ENCODE data around the gene ZNF579.

- TF ChIP-seq, protein P1, sequence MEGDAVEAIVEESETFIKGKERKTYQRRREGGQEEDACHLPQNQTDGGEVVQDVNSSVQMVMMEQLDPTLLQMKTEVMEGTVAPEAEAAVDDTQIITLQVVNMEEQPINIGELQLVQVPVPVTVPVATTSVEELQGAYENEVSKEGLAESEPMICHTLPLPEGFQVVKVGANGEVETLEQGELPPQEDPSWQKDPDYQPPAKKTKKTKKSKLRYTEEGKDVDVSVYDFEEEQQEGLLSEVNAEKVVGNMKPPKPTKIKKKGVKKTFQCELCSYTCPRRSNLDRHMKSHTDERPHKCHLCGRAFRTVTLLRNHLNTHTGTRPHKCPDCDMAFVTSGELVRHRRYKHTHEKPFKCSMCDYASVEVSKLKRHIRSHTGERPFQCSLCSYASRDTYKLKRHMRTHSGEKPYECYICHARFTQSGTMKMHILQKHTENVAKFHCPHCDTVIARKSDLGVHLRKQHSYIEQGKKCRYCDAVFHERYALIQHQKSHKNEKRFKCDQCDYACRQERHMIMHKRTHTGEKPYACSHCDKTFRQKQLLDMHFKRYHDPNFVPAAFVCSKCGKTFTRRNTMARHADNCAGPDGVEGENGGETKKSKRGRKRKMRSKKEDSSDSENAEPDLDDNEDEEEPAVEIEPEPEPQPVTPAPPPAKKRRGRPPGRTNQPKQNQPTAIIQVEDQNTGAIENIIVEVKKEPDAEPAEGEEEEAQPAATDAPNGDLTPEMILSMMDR (conservative IDR thresholded peaks at IDR 0.05; ENCODE audit: low read depth, low read length) = no peak
- no peak for TF ChIP-seq EZH2phosphoT487 (IDR thresholded peaks at IDR 0.05; ENCODE audit: borderline replicate concordance, low read length)
- TF ChIP-seq EZH2 (IDR thresholded peaks at IDR 0.05; ENCODE audit: low read length, unreplicated experiment) = no peak
Observed at GRCh38 chr19:55622242-55622969, 41.8 kb upstream of the ZNF579 start.
